Putamen (tissue), 1 donor: ENCODE results near the gene RPS6KA5.
A peak's percentile ranks its signal among the peaks of the same experiment; 100 is the strongest.
"Not testable (repeated sequence)": the region's sequence is repeated elsewhere in the genome, so short reads cannot be mapped to it uniquely, and the experiment has no call there.

Source experiments
- DNase-seq: peaks from one replicate; pipeline ENCODE4 v3.0.0-alpha.2; 2016; ENCODE audit warnings: low spot score

The RPS6KA5 gene

DNA sequence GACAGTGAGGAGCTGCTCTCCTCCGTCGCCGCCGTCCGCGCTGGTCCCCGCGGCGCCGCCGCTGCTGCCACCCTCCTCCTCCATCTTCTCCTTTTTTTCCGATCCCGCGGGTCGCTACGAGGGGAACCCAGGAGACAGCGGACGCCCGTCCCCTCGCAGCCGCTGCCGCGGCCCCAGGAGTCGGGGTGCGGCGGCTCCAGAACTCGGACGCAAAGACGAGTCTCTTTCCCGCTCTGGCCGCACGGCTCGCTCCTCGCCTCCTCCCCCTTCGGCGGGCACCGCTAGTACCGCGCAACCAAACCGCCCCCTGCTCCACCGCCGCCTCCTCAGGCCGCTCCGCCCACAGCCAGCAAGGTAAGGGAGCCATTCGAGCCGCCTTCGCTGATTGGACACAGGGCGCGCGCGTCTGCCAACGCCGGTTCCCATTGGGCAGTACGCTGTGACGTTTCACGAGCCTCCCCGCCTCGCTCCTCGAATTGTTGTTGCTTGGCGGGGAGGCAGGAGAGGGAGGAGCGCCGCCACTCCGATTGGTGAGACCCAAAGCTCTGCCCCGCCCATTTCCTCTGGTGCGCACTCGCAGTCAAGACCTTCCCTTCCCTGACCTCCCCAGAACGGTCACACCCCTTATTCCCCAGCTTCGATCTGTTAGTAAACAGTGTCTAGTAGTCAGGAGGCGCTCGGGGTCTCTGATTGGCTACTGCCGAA is at the start of gene RPS6KA5:
RPS6KA5 (minus strand) TSS at position 291 of the 705 bp plus-strand sequence; CDS start at position 84, 207 bp downstream.
- DNase-seq = peak; percentile 100

- DNase-seq = no peak
These were observed 48.6 kb upstream of the RPS6KA5 start for GRCh38 chr14:91108941-91109611.

GRCh38 chr14:91103116-91103515 is 42.7 kb upstream of the RPS6KA5 start:
- no peak for DNase-seq

- peak; percentile 82 for DNase-seq
These were observed 39.7 kb upstream of the RPS6KA5 start for GRCh38 chr14:91100102-91100501.

DNA sequence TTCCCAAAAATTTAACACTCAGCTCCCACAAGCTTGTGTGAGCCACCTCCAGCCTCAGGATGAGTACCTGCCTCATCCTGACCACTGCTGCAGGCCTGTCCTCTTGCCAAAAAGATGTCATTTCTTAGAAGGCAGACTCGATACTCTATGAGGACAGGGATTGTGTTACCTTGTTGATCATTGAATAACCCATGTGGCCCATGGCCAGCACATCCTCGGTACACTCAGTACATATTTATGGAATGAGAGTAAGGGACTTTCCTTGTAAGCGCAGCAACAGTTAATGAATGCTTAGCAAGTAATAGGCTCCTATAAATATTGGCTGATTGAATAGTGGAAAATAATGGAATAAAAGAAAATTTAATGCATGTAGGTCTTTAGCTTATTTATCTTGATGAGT is 38.1 kb upstream of the RPS6KA5 start:
- DNase-seq = no peak

DNA sequence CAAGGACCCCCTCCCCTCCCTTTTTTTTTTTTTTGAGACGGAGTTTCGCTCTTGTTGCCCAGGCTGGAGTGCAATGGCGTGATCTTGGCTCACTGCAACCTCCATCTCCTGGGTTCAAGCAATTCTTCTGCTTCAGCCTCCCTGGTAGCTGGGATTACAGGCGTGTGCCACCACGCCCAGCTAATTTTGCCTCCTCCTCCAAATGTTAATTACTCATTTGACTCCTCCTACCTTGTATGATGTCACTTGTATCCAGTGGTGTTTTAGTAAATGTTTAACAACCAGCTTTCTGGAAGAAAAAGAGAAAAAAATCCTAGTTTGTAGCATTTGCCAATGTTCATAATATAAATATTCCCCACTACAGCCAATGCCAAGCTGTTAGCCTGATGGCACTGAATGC is 37.2 kb upstream of the RPS6KA5 start:
- DNase-seq = not testable (repeated sequence)

GRCh38 chr14:91095178-91095577 is 34.7 kb upstream of the RPS6KA5 start:
- DNase-seq = no peak

GRCh38 chr14:91094772-91095171 is 34.3 kb upstream of the RPS6KA5 start:
- no peak for DNase-seq

DNA sequence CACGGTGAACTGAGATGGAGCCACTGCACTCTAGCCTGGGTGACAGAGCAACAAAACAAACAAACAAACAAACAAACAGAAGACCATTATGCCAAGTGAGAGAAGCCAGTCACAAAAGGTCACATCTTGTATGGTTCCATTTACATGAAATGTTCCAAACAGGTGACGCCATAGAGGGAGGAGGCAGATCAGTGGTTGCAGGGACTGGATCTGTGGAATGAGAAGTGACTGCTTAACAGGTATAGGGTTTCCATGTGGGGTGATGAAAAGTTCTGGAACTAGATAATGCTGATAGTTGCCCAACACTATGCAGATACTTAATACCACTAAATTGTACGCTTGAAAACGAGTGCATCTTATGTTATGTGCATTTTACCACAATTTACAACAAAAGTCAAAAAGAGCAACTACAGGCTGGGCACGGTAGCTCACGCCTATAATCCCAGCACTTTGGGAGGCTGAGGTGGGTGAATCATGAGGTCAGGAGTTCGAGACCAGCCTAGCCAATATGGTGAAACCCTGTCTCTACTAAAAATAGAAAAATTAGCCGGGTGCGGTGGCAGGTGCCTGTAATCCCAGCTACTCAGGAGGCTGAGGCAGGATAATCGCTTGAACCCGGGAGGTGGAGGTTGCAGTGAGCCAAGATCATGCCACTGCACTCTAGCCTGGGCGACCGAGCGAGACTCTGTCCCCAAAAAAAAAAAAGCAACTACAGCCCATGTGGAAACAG is 33.5 kb upstream of the RPS6KA5 start:
- not testable (repeated sequence) for DNase-seq

GRCh38 chr14:91092073-91092472 is 31.6 kb upstream of the RPS6KA5 start:
- DNase-seq = no peak

DNA sequence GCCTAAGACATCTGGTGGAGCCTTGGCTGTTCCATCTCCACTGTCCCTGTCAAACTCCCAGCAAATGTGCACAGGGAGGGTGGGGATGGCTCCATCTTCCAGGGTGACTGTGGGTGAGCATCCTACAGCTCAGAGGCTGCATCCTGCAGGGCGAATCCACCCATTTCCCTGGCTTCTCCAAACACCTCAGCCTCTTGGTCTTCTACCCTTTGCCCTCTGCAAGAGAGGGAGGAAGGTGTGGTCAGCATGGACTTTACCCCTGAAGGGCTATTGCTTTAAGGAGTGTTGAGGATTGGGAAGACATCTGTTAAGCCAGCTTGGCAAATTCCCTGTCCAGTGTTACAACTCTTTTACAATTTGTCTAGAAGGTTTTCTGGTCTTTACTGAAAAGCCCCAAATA is 30.3 kb upstream of the RPS6KA5 start:
- DNase-seq = no peak

DNA sequence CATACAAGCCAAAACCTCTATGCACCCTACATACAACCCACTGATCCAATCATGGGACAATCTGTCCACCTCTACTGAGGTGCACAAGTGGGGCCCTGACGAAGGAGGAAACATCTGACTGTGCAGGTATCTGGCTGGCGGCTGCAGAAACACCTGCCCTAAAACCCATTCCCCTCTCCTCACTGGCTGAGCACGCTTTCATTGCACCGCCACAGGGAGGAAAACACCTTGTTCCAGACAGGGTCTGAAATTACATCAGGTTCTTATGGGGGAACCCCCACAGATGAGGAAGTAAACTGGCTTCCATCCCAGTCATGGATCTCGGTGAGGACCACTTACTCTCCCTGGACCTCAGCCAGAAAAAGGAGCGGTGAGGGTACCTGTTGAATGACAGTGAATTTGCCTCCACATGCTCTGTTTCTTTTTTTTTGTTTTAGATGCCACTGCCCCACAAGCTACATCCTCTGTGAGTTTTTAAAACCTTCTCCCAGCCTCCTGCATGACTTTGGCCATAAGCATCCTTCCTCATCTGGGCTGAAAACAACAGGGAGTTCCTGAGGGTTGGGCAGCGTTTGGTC is 29.6 kb upstream of the RPS6KA5 start:
- DNase-seq = no peak

GRCh38 chr14:91088585-91089235 is 28.3 kb upstream of the RPS6KA5 start:
- no peak for DNase-seq

GRCh38 chr14:91087470-91087869 is 27.0 kb upstream of the RPS6KA5 start:
- DNase-seq = not testable (repeated sequence)

GRCh38 chr14:91084516-91084915 is 24.1 kb upstream of the RPS6KA5 start:
- no peak for DNase-seq

GRCh38 chr14:91082282-91082681 is 21.8 kb upstream of the RPS6KA5 start:
- no peak for DNase-seq

- DNase-seq = no peak
These were observed 19.6 kb upstream of the RPS6KA5 start for GRCh38 chr14:91080071-91080470.

- no peak for DNase-seq
These were observed 17.8 kb upstream of the RPS6KA5 start for GRCh38 chr14:91078095-91078737.

DNA sequence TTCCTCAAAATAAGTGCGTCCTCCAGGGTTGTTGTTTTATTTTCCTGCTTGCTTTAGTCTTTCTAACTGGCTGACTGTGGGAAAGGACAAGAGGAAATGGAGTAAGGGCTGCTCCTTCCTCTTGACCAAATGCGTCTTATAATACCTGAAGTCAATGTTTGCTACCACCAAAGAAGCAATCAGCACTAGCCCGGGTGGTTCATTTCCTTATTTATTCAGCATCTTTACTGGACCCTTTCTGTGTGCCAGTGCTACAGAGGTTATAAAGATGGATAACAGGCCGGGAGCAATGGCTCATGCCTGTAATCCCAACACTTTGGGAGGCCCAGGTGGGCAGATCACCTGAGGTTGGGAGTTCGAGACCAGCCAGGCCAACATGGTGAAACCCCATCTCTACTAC is 15.1 kb upstream of the RPS6KA5 start:
- no peak for DNase-seq

- no peak for DNase-seq
These were observed 10.1 kb upstream of the RPS6KA5 start for GRCh38 chr14:91070572-91070971.

- no peak for DNase-seq
These were observed 8.2 kb upstream of the RPS6KA5 start for GRCh38 chr14:91068642-91069041.

DNA sequence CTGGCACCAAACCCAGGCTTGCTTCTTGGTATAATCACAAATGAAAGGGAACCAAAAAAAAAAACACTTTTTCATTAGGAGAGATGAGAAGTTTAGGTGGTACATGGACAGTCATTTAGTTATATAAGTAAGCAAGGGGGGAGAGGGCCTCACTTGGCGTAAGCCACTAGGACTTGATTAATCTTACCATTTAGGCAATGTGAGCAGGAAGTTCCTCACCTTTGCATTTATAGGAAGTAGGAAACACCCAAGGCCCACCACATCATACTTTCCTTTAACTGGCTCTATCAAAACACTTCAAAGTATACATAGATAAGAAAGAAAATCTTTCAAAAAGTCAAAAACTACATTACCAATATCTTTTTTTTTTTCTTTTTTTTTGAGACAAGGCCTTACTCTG is 6.7 kb upstream of the RPS6KA5 start:
- DNase-seq = no peak
